Stimulated activated CD4-positive, alpha-beta T cell treated with anti-CD3 and anti-CD28 coated beads, TNF-alpha, amount 100 ng/mL, for 48 hours (primary cell): Measurements from ENCODE around the gene OTOS.

Experiments used
- DNase-seq, 3 donors: peaks; one replicate each; pipeline ENCODE4 v3.0.0-alpha.2; 2020; ENCODE audit warnings: low read depth in 3 of 3

Gene OTOS

GRCh38 chr2:240167588-240167880 is 27.1 kb upstream of the OTOS start:
- no peak for DNase-seq

- no peak for DNase-seq
Measured at GRCh38 chr2:240166761-240167587, 26.5 kb upstream of the OTOS start.

- no peak for DNase-seq
Measured at GRCh38 chr2:240166191-240166590, 25.7 kb upstream of the OTOS start.

GRCh38 chr2:240165661-240166060 is 25.2 kb upstream of the OTOS start:
- no peak for DNase-seq

- no peak for DNase-seq
Measured at GRCh38 chr2:240165034-240165433, 24.6 kb upstream of the OTOS start.

- no peak for DNase-seq
Measured at GRCh38 chr2:240164586-240164985, 24.1 kb upstream of the OTOS start.

- no peak for DNase-seq
Measured at GRCh38 chr2:240163844-240164574, 23.6 kb upstream of the OTOS start.

GRCh38 chr2:240162939-240163714 is 22.7 kb upstream of the OTOS start:
- no peak for DNase-seq

GRCh38 chr2:240162531-240162930 is 22.1 kb upstream of the OTOS start:
- no peak for DNase-seq

- DNase-seq = no peak
Measured at GRCh38 chr2:240162032-240162431, 21.6 kb upstream of the OTOS start.

GRCh38 chr2:240161087-240161750 is 20.8 kb upstream of the OTOS start:
- DNase-seq = no peak

GRCh38 chr2:240160291-240161086 is 20.0 kb upstream of the OTOS start:
- DNase-seq = no peak

GRCh38 chr2:240159251-240159839 is 18.9 kb upstream of the OTOS start:
- DNase-seq = no peak

GRCh38 chr2:240157147-240157470 is 16.7 kb upstream of the OTOS start:
- no peak for DNase-seq

- no peak for DNase-seq
Measured at GRCh38 chr2:240156435-240157146, 16.1 kb upstream of the OTOS start.

- no peak for DNase-seq
Measured at GRCh38 chr2:240155745-240156390, 15.4 kb upstream of the OTOS start.

- DNase-seq = no peak
Measured at GRCh38 chr2:240155048-240155744, 14.7 kb upstream of the OTOS start.

- no peak for DNase-seq
Measured at GRCh38 chr2:240154606-240155005, 14.1 kb upstream of the OTOS start.

GRCh38 chr2:240153418-240153817 is 13.0 kb upstream of the OTOS start:
- DNase-seq = no peak
